ENCODE measurements around the gene ZCCHC7.

The ZCCHC7 gene

GRCh38 chr9:37336150-37336549, 215.8 kb downstream of the ZCCHC7 start:
- DNase-seq (ENCODE audit: low spot score): no peak

DNA sequence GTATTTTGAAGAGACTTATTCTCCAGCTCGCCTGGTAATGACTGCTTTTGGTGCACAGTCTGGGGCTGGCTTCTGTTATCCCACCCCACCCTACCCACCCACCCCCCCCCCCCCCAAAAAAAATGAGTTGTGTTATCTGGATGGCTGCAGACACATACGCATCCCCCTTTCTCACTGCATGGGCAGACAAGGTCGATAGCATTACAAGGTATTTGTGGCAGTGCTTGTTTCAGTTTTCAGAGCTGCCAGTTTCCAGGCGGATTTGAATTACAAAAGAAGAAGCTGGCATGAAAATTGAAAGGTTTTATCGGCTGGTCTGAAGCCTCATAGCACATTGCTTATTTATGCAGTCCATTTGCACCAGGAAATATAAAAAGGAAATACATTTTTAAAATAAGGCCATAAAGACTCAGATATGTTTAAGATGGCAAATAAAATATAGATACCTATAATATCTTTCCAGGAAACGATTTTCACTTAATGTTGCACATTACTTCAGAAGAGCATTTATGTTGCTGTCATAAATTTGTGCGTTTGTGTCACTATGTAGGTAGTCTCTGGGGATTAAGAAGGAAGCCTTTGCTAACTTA, 217.0 kb downstream of the ZCCHC7 start:
- no peak for DNase-seq (ENCODE audit: low spot score)

DNA sequence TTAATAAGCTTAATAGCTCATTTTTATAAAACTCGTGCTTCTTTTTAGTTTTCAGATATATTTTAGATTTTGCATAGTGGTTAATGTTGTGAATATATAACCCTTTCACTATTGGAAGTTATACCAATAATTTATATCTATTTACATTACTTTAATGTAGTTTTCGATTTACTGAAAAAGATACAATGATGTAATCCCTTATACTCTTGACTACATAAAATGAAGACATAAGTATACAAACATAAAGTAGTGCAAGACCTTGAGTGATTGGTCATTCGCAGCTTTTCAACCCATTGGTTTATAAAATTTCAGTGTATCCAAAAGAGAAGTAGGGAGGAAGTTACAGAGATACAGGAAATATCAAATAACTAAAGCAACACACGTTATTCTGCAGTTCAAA, 217.8 kb downstream of the ZCCHC7 start:
- no peak for DNase-seq (ENCODE audit: low spot score)

DNA sequence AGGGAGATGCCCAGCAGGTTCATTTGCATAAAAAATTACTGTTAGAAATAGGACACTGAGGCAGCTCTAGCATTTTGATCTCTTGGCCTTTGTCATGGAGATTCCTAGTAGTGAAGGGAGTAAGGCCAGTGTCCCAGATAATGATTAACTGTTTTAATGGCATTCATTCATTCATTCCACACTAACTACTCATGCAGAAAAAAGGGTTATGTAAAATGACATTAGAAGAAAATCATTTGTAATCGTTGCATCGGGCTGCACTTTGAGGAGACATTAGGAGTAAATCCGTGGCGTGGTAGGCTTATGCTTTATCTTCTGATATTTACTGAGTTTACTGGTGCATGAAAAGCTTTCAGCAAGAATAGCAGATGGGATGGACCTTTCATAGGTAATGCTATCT, 219.5 kb downstream of the ZCCHC7 start:
- no peak for DNase-seq (ENCODE audit: low spot score)

DNA sequence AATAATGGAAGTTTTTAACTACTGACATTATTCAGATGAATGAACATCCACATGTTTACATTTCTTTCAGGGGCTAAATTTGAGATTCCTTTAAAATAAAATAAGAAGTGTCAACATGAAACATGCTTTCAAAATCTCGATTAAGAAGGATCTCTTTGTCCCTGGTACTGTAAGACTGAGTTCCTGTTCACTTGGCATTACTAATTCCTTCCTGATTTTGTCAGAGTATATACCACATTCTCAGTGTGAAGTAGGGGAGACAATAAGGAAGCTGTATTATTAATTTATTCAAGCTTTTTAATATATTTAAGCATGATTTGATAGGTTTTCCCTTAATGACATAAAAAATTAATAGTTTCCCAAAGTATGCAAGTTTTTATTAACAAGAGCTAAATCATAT, 220.6 kb downstream of the ZCCHC7 start:
- no peak for DNase-seq (ENCODE audit: low spot score)

DNA sequence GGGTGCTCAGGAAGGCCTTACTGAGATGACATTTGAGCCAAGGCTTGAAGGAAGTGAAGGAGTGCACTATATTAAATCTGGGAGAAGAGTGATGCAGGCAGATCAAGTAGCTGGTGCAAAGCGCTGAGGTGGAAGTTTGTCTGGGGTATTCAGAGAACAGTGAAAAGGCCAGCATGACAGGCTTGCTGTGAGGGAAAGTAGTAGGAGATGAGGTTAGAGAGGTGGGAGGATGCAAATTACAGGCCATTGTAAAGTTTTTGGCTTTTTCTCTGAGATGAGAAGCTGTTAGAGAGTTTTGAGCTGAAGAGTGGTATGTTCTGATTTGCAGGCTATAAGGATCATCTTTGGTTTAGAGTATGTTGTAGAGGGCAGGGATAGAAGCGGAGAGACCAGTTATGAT, 221.3 kb downstream of the ZCCHC7 start:
- DNase-seq (ENCODE audit: low spot score): no peak

- DNase-seq (ENCODE audit: low spot score): no peak
Measured at GRCh38 chr9:37342493-37342892, 222.1 kb downstream of the ZCCHC7 start.

DNA sequence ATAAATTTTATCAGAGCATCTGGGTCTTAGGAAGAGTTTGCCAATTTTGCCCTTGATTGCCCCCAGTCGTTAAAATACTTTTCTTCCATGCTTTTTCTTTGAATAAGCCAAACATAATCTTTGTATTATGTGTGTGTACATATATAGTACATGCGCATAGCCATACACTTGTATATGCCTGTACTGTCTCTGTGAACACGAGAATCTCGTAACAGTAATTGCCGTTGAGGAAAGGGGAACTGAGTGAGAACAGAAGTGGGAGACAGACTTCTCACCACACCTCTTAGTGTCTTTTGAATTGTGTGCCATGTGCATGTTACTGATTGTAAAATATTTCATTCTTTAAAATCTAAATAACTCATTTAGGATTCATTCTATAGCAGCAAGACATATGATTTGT, 222.5 kb downstream of the ZCCHC7 start:
- DNase-seq (ENCODE audit: low spot score): no peak

DNA sequence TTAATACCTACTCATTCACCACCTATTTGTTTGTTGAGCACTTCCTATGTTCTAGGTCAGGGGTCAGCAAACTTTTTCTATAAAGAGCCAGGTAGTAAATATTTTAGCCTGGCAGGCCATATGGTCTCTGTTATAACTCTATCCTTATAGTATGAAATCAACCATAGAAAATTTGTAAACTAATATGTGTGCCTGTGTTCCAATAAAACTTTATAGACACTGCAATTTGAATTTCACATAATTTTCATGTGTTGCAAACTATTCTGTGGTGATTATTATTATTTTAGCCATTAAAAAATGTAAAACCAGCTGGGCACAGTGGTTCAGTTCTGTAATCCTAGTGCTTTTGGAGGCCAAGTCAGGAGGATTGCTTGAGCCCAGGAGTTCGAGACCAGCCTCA, 223.3 kb downstream of the ZCCHC7 start:
- no peak for DNase-seq (ENCODE audit: low spot score)

- no peak for DNase-seq (ENCODE audit: low spot score)
Measured at GRCh38 chr9:37345038-37345437, 224.7 kb downstream of the ZCCHC7 start.

DNA sequence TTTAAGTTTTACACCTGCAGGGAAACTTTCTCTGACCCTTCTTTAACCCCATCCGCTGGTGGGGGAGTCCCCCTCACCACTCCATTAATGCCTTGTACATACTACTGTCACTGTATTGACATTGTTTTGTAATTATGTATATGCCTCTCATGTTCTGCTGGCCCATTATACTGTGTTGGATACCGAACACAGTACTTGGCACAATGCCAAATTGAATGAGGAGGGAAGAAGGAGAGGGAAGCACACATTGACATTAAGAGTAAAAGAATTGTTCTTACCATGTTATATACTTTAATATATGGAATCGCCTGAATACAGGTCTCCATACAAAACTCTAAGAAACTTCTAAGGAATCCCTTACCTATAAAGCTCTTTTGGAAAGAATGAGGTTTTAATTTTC, 228.5 kb downstream of the ZCCHC7 start:
- DNase-seq (ENCODE audit: low spot score): no peak

DNA sequence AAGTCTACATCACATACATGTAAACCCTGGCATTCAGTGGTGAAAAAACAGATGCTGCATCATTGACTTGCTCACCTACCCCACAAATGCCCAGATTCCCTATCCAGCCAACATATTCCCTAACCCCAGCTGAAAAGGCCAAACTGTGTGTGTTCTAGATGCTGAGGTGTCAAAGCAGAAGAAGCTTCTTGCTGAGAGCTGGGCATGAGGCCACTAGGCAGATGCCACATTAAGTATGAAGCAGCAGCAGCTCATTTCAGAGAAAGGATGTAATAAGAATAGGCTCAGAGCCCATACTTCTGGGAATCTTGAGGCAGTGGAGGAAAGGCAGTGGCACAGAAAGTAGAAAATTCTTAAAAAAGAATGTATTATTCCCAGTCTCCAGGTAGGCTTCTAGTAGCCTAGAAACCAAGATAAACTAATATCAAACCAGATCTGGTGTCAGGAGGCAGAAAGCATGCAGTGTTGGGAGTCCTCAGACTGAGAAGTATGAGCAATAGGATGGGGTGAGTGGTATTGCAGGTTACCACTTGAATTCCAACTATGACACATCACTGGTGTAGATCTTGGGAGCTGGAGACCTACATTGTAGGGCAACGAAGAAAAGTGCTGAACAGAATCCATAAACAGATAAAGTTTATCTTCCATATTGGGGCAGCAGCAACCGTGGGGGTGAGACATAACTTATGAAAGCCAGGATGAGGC, 230.3 kb downstream of the ZCCHC7 start:
- no peak for DNase-seq (ENCODE audit: low spot score)

DNA sequence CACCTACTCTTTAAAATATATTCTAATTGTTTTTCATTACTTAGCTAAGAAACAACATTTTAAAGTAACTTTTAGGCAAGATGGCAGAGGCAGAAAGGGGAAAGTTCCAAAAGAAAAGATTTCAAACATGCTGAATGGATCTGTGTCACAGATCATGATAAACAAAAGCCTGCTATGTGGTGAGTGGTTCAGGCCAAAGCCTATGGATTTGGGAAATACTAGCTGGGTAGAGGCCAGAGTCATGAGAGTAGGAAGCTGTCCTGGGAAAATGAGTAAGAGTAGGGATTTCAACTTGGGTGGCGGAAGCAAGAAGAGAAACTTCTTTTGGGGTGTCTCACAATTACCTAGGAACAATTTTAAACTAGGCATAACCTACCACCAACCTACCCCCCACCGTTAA, 233.4 kb downstream of the ZCCHC7 start:
- no peak for DNase-seq (ENCODE audit: low spot score)

DNA sequence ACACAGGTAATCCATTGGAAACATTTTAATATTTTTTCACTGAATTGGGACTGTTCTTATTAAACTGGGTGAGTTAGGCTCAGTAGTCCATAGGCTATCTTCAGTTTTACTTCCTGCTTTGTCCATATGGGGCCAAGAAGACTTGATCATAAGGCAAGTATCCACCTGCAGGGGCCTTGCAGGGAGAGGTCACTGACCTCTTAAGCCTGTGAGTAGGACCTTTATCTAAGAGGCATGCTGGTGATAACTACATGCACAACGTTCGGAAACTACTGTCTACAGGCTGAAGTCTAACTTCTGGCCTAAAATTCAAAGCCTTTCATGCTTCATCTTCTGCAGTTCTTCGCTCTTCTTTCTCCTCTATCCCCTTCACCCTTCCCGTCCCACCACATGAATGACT, 242.1 kb downstream of the ZCCHC7 start:
- DNase-seq (ENCODE audit: low spot score): no peak

DNA sequence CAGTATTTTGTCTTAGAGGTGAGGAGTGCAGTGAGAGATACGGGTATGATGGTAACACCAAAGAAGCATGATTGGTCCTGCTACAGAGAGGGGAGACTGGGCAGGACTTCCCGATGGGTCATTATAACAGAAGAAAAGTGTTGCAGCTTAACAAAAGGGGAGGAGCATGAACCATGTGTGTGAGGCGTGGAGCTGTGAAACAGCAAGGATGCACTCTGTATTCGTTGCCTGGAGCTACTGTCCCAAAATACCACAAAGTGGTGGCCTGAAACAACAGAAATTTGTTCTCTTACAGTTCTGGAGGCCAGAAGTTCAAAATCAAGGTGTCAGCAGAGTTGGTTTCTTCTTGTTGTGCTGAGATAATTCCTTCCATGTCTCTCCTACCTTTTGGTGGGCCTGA, 242.8 kb downstream of the ZCCHC7 start:
- no peak for DNase-seq (ENCODE audit: low spot score)

GRCh38 chr9:37364136-37364535, 243.8 kb downstream of the ZCCHC7 start:
- no peak for DNase-seq (ENCODE audit: low spot score)

- DNase-seq (ENCODE audit: low spot score): no peak
Measured at GRCh38 chr9:37364751-37365360, 244.5 kb downstream of the ZCCHC7 start.

- DNase-seq (ENCODE audit: low spot score): no peak
Measured at GRCh38 chr9:37369671-37370070, 249.3 kb downstream of the ZCCHC7 start.

GRCh38 chr9:37370282-37370681, 249.9 kb downstream of the ZCCHC7 start:
- DNase-seq (ENCODE audit: low spot score): no peak

- no peak for DNase-seq (ENCODE audit: low spot score)
Measured at GRCh38 chr9:37370968-37371563, 250.7 kb downstream of the ZCCHC7 start.

DNA sequence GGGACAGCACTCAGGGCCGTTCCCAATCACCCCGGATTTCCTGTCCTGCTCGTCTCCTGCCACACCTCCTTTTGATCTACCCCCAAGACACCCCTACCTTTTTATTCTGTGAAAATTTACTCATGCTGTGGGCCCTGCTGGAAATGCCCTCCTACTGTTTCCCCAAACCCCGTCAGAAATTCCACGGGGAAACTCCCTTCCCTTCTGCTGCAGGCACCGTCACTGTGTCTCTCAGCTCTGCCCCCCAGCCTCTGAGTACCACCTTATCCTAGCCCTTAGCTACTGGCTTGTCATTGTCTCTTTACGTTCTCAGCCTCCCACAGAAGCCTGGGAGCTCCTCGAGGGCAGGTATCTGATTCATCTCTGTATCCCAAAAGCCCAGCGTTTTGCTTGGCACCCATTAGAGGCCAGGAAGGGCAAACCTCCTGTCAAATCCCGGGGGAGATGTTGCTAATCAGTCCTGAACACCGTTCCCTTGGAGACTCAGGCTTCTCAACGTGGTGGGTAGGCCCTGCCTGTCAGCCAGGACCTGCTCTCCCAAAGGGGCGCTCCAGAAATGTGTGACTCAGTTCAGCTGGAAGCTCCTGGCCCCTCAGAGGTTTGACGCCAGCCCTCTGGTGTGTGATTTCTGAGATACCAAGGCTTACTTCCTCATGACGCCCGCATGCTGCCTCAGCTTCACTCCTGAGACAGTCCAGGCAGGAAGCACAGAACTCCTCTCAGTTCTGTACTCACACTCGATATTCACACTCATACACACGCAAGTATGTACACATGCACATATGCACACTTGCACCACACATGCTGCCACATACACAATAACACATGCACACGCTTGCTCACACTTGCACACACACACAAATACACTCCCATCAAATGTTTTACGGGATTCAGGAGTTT, 251.4 kb downstream of the ZCCHC7 start:
- DNase-seq (ENCODE audit: low spot score): no peak

GRCh38 chr9:37372839-37373238, 252.5 kb downstream of the ZCCHC7 start:
- no peak for DNase-seq (ENCODE audit: low spot score)

Data from CD4-positive, alpha-beta T cell treated with Interleukin-6 at 100 ng/mL for 8 hours (primary cell).